NCI-H1092 treated with DMSO at 0.1 percent for 48 hours (cell line): ENCODE results near the gene GRID1.
"Not testable (repeated sequence)": the region's sequence is repeated elsewhere in the genome, so short reads cannot be mapped to it uniquely, and the experiment has no call there.

Experiments used
- DNase-seq: peaks from one replicate; lab custom pipeline; 2025; lab: John Stamatoyannopoulos, UW

GRID1 gene

GRCh38 chr10:85873063-85873462, 493.5 kb downstream of the GRID1 start:
- DNase-seq, result no peak

GRCh38 chr10:85868627-85869499, 497.7 kb downstream of the GRID1 start:
- DNase-seq, result no peak

- DNase-seq, result no peak
Observed at GRCh38 chr10:85864868-85865526, 501.6 kb downstream of the GRID1 start.

- no peak for DNase-seq
Observed at GRCh38 chr10:85864173-85864549, 502.4 kb downstream of the GRID1 start.

- DNase-seq, result no peak
Observed at GRCh38 chr10:85863301-85864172, 503.1 kb downstream of the GRID1 start.

GRCh38 chr10:85862771-85863170, 503.8 kb downstream of the GRID1 start:
- DNase-seq, result no peak

GRCh38 chr10:85861513-85862197, 504.9 kb downstream of the GRID1 start:
- DNase-seq, result no peak

- no peak for DNase-seq
Observed at GRCh38 chr10:85859859-85860258, 506.7 kb downstream of the GRID1 start.

- DNase-seq, result no peak
Observed at GRCh38 chr10:85858776-85859515, 507.6 kb downstream of the GRID1 start.

- no peak for DNase-seq
Observed at GRCh38 chr10:85857791-85858190, 508.8 kb downstream of the GRID1 start.

GRCh38 chr10:85857305-85857704, 509.3 kb downstream of the GRID1 start:
- no peak for DNase-seq

- DNase-seq, result no peak
Observed at GRCh38 chr10:85851934-85852333, 514.7 kb downstream of the GRID1 start.

GRCh38 chr10:85851325-85851724, 515.3 kb downstream of the GRID1 start:
- DNase-seq, result no peak

- DNase-seq, result no peak
Observed at GRCh38 chr10:85850736-85851135, 515.9 kb downstream of the GRID1 start.

- DNase-seq, result no peak
Observed at GRCh38 chr10:85849315-85849714, 517.3 kb downstream of the GRID1 start.

GRCh38 chr10:85848756-85849155, 517.8 kb downstream of the GRID1 start:
- no peak for DNase-seq

GRCh38 chr10:85847085-85847484, 519.5 kb downstream of the GRID1 start:
- no peak for DNase-seq

GRCh38 chr10:85838660-85839059, 527.9 kb downstream of the GRID1 start:
- DNase-seq, result not testable (repeated sequence)

- no peak for DNase-seq
Observed at GRCh38 chr10:85832988-85833387, 533.6 kb downstream of the GRID1 start.

GRCh38 chr10:85831422-85831821, 535.2 kb downstream of the GRID1 start:
- DNase-seq, result no peak

GRCh38 chr10:85826377-85826776, 540.2 kb downstream of the GRID1 start:
- DNase-seq, result no peak
